Measurements from ENCODE around the gene BICD1.

- no peak for TF ChIP-seq CTCF (IDR thresholded peaks at IDR 0.05; ENCODE audit: low read depth, low read length, missing input control)
- no peak for TF ChIP-seq RAD21 (IDR thresholded peaks at IDR 0.05)
- TF ChIP-seq REST (IDR thresholded peaks at IDR 0.05): no peak
- TF ChIP-seq MAX (IDR thresholded peaks at IDR 0.05): no peak
- no peak for TF ChIP-seq YY1 (IDR thresholded peaks at IDR 0.05)
- no peak for TF ChIP-seq EGR1 (IDR thresholded peaks at IDR 0.05; ENCODE audit: low read depth in 2 of 2)
- TF ChIP-seq SP1 (IDR thresholded peaks at IDR 0.05): no peak
- no peak for TF ChIP-seq GABPA (IDR thresholded peaks at IDR 0.05 in 1 of 2, conservative IDR thresholded peaks at IDR 0.05 in 1 of 2)
- TF ChIP-seq NR2F2 (IDR thresholded peaks at IDR 0.05): no peak
- TF ChIP-seq JUND (IDR thresholded peaks at IDR 0.05): no peak
- no peak for TF ChIP-seq TAF1 (conservative IDR thresholded peaks at IDR 0.05)
These were observed 1.9 kb upstream of the BICD1 start for GRCh38 chr12:32104572-32105355.
